GM19023 (cell line): ENCODE results near the gene KANSL3.

Experiments used
- ATAC-seq: cut with Tn5 transposase; IDR thresholded peaks from one replicate; pipeline ENCODE4 v1.9.1; 2021; ENCODE audit warnings: mild to moderate bottlenecking, moderate library complexity; ENCODE audit not compliant: unreplicated experiment

KANSL3 gene

GRCh38 chr2:96546797-96547196 lies 91.3 kb downstream of the KANSL3 start:
- no peak for ATAC-seq

- ATAC-seq: no peak
These were observed 91.8 kb downstream of the KANSL3 start for GRCh38 chr2:96546321-96546720.
